ENCODE results near the gene SLC2A11.

DNA sequence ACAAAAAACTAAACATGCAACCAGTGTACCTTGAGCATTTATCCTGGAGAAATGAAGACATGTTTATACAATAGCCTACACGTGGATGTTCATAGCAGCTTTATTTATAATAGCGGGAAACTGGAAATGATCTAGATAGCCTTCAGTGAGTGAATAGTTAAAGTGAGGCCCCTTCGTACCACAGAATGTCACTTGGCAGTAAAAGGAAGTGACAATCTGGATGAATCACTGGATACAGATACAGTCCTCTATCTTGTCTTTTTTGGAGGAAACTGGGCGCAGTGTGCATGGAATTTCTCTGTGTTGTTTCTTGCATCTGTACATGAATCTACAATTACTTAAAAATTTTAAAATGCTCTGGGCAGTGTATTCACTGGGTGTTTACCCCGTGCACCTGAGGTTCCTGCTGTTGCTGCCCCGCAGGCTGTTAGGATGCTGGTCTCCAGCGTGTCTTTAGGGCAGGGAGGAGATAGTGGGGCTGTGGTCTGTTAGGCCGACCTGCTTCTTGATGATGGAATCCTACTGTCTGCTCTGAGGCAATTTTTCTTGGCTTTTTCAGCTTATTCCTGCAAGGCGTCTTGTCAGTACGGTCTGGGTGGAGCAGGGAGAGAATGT, 42.0 kb upstream of the SLC2A11 start:
- TF ChIP-seq, protein P1, sequence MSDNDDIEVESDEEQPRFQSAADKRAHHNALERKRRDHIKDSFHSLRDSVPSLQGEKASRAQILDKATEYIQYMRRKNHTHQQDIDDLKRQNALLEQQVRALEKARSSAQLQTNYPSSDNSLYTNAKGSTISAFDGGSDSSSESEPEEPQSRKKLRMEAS (IDR thresholded peaks at IDR 0.05; ENCODE audit: low read depth, low read length), result no peak
- TF ChIP-seq TAF1 (IDR thresholded peaks at IDR 0.05; ENCODE audit: borderline replicate concordance, low read depth, low read length), result no peak

Measured in GM12878 (cell line).